Skeletal muscle cell (primary cell): Measurements from ENCODE around the gene PRLR.
A peak's percentile ranks its signal among the peaks of the same experiment; 100 is the strongest.

ENCODE experiments used
- DNase-seq: peaks from one replicate; pipeline ENCODE4 v3.0.0-alpha.2; 2010; ENCODE audit warnings: low read depth
- H3K4me3 ChIP-seq: 2 replicates; pipeline ENCODE4 v1.5.1; 2011; ENCODE audit warnings: low read depth, mild to moderate bottlenecking, control low read depth, low read length, moderate library complexity

Gene PRLR

DNA sequence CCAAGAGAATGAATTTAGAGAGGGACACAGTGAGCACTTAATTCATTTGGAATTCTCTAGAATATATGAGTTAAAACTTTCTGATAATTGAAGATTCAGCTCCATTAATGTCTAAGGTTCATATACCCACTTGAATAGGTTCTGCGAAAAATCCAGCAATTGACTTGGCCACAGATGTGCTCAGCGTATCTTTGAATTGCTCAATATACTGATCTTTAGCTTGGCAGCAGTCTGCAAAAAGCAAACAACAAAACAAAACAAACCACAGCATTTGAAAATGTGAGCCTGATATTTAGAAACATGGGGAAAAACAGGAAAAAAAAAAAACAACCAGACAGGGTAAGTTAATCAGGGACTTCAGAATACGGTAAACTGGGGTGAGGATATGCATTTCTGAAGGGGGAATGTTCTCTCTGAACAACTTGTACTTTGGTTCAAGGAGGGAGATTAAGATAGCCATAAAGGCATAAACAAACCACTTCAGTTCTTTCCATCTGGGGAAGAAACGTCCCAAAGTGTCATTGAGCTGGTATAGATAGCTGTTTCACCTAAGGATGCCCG is 203.9 kb downstream of the PRLR start:
- no peak overlapping the region for H3K4me3 ChIP-seq
- DNase-seq: no peak

DNA sequence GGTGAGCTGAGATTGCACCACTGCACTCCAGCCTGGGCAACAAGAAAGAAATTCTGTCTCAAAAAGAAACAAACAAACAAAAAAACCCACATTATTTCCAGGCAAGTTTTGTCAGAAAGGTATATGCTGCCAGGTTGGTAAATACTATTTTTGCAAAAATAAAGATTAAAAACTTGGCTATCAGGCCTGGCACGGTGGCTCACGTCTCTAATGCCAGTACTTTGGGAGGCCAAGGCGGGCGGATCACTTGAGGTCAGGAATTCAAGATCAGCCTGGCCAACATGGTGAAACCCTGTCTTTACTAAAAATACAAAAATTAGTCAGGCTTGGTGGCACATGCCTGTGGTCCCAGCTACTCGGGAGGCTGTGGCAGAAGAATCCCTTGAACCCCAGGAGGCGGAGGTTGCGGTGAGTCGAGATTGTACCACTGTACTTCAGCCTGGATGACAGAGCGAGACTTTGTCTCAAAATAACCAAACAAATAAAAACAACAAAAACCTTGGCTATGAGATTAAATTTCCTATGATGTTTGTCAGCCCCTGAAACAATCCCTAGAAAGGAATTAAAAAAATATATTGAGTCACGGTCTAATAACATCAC is 205.3 kb downstream of the PRLR start:
- H3K4me3 ChIP-seq: no peak overlapping the region
- DNase-seq: no peak

DNA sequence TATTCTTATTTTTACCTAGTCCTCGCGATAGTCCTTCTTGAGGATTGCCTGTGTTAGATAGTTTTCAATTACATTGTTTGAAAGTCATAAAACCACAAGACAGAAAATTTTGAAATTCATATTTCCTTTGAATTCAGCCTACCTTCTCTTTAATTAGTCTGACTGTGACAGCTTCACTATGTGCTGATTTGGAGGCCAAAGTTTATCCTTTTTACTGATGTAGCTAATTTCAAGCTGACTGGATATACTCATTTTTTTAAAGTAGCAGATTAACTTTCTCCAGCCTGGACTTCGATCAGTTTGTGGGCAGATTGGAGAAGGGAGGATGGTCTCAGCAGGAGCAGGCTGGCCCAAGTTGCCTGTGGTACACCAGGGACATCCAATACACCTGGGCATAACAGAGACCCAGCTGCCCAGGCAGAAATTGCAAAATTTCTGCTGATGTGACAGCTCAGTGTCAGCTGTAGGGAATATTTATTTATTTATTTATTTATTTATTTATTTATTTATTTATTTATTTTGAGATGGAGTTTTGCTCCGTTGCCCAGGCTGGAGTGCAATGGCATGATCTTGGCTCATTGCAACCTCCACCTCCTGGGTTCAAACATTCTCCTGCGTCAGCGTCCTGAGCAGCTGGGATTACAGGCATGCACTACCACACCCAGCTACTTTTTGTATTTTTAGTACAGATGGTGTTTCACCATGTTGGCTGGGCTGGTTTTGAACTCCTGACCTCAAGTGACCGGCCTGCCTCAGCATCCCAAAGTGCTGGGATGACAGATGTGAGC is 206.7 kb downstream of the PRLR start:
- H3K4me3 ChIP-seq: no peak overlapping the region
- DNase-seq: no peak

DNA sequence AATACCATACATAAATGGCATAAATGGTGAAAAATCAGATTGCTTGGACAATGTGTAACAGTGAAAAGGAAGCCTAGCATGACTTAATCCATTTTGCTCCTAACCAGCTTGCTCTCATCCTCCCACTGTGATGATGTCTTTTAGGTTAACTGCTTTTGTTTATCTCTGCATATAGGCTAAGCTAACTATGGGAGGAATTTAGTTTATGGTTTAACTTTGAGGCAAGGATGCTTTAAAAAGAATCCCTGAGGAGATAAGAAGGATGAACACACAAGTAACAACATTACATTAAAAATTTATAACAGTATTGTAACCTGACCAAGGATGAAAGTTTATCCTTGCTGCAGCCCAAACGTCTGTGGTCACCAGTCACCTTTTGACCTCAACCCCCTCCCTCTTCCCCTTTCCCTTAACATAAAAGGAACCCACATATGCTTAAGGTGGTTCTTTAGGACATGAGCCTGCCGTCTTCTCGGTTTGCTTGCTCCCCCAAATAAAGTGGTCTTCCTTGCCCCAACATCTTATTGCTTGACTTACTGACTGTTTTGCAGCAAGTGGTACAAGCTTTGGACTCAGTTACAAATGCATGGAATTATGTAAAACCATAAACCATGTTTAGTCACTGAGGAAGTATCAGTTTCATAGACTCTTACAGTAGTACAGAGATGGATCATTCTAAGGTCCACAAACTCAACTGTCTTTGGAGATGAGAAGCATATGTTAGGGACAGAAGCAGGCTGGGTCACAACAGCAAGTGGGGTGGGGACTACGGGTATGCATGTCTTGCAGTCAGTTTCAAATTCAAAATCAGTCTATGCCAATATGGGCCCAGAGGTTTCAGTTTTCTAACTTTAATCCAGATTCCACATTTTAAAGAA is 213.9 kb downstream of the PRLR start:
- no peak overlapping the region for H3K4me3 ChIP-seq
- DNase-seq: no peak

GRCh38 chr5:35015063-35015462 is 215.2 kb downstream of the PRLR start:
- no peak overlapping the region for H3K4me3 ChIP-seq
- DNase-seq: no peak

DNA sequence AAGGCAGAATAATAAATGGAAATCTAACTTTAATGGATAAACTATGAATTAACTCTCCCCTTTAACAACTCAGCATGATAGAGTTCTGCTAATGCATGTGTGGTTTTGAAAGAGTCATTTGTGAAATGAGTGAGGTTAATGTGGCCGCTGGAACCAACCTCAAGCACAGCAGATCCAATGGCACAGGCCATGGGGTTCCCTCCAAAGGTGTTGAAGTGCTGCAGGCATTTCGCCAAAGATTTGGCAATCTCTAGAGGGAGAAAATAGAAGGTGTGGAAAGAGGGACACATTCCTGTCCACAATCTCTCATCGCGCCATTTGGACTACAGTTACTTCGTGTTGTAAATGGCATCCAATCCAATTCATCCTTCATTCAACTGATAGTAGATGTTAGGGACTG is 217.5 kb downstream of the PRLR start:
- DNase-seq: no peak

GRCh38 chr5:35012365-35012764 is 217.9 kb downstream of the PRLR start:
- no peak overlapping the region for H3K4me3 ChIP-seq
- DNase-seq: no peak

More for the DNA sequence above, 217.5 kb downstream of the PRLR start:
- no peak overlapping the region for H3K4me3 ChIP-seq

DNA sequence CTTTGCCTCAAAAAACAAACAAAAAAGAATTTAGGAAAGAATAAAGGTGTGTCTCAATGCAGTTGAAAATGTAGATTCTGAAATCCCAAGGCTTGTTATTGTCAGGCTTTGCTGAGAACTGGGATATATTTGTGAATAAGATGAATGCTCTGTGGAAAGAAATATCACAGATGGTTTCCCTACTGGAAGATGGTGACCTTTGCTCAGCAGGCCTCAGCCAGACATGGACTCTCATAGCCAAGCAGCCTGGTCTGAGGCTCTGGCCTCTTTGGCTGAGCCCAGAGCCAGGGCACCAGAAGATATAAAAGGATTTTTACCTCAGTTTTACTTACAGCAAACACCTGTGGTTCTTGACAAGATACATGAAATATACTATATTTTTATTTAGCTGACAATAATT is 219.6 kb downstream of the PRLR start:
- H3K4me3 ChIP-seq: no peak overlapping the region
- no peak for DNase-seq

DNA sequence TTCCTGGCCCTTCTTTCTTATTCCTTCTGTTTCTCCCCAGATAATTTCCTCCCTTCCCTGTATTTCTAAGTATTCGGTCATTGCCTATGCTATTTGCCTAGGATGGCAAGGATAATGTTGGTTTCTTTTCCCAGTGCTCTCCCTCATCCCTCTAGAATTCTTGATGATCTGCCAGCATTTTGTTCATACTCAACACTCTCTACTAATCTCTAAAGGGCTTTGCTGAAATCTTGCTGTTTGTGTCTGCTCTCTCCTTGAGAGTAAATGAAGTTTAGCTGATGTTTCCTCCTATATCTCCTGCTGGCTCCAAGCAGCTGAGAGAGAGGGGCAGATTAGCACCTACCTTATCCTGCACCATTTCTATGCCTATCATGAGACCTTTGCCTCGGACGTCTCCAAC is 220.6 kb downstream of the PRLR start:
- DNase-seq: no peak
- H3K4me3 ChIP-seq: no peak overlapping the region

DNA sequence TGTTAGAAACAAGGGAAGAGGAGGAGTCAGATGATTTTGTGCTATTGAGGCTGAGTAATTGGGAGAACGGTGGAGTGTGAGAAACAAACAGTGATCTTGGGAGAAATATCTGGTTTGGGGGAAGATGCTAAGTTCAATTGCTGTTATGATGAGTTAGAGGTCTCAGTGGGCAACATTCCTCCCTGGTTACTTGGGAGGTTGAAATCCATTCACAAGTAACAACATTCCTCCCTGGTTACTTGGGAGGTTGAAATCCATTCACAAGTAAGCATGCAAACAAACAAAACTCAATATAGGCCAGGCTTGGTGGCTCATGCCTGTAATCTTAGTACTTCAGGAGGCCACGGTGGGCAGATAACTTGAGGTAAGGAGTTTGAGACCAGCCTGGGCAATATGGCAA is 221.3 kb downstream of the PRLR start:
- H3K4me3 ChIP-seq: no peak overlapping the region
- DNase-seq: peak; percentile 35

DNA sequence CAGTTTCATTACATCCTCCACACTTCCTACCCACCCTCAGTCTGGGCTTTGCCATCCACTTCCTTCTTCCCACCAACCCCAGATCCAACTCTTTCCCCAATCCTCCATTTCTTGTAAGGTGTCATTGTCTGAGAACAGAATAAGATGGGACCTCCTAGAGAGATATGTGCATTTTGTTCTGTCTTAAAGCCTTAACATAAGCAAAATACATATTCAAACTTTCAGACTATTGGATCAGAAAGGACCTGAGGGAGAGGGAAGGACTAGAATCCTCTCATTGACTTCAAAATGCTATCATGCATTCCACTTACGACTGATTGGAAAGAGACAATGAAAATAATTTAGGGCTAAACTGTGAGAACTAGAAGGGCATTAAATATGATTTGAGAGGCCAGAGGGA is 225.5 kb downstream of the PRLR start:
- no peak for DNase-seq
- no peak overlapping the region for H3K4me3 ChIP-seq

- no peak for DNase-seq
- H3K4me3 ChIP-seq: no peak overlapping the region
Measured at GRCh38 chr5:35004200-35004599, 226.1 kb downstream of the PRLR start.

DNA sequence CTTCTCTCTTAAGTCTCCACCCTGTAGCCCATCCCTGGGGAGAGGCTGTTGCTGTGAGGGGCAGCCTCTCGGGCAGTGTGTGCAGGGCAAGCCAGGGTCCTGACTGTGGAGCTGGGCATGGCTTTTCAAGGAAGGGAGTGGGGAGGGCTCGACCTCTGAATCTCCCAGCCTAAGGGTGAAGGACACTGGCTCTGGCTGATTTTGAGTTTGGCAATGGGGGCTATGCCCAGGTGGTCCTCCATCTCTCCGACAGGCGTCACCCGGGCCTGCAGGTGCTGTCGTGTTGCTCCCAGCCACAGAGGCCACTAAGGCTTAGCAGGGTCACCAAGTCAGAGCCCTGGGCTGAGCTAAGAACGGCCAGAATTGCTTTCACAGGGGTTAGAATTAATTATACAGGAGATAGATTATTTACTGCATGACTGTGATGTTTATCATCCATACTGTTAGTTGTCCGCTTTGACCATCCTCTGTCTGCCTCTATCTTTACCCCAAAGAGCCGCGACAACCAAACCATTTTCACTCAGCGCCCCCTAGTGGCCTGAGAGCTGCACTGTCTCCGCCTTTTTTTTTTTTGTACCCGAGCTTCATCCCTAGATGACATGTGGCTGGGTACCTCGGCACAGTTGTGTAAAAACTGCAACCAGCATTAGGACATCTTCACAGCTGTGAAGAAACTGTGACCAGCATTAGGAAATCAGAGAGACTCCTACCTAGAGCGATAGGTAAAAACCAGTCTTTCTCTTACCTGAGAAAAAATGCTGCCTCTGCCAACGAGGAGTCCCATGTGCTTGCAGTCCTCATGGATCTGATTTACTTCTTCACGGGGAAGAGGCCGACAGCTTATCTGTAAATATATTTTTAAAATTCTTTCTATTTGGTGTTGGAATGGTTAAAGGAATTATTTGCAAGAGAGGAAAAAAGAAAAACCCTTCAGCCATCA is 227.0 kb downstream of the PRLR start:
- no peak overlapping the region for H3K4me3 ChIP-seq
- no peak for DNase-seq

- H3K4me3 ChIP-seq: no peak overlapping the region
- no peak for DNase-seq
Measured at GRCh38 chr5:35002459-35002858, 227.8 kb downstream of the PRLR start.

GRCh38 chr5:35001842-35002241 is 228.4 kb downstream of the PRLR start:
- H3K4me3 ChIP-seq: no peak overlapping the region
- no peak for DNase-seq
